Stomach smooth muscle (tissue), 2 donors: ENCODE results near the gene GDAP1L1.
"Not testable (repeated sequence)": the region's sequence is repeated elsewhere in the genome, so short reads cannot be mapped to it uniquely, and the experiment has no call there.

Source experiments
- H3K27ac ChIP-seq: one replicate; pipeline ENCODE4 v1.7.0; 2013; ENCODE audit warnings: mild to moderate bottlenecking, low read length, inconsistent platforms
- H3K27me3 ChIP-seq, 2 donors: one replicate each; pipeline ENCODE4 v1.7.0; 2013; ENCODE audit warnings: low read length in 2 of 2; ENCODE audit not compliant: insufficient read depth in 2 of 2, control insufficient read depth in 1 of 2
- H3K36me3 ChIP-seq, 2 donors: one replicate each; pipeline ENCODE4 v1.7.0; 2013; ENCODE audit warnings: low read length in 2 of 2; ENCODE audit not compliant: control insufficient read depth in 2 of 2, insufficient read depth in 2 of 2
- H3K4me1 ChIP-seq: one replicate; pipeline ENCODE4 v1.7.0; 2013; ENCODE audit warnings: low read length; ENCODE audit not compliant: control insufficient read depth, insufficient read depth
- H3K4me3 ChIP-seq, 2 donors: one replicate each; pipeline ENCODE4 v1.7.0; 2013; ENCODE audit warnings: low read length in 2 of 2
- H3K9ac ChIP-seq, 2 donors: one replicate each; pipeline ENCODE4 v1.7.0; 2013; ENCODE audit warnings: low read length in 2 of 2, mild to moderate bottlenecking in 1 of 2
- H3K9me3 ChIP-seq, 2 donors: one replicate each; pipeline ENCODE4 v1.7.0; 2013; ENCODE audit warnings: low read length in 2 of 2; ENCODE audit not compliant: control insufficient read depth in 2 of 2
- donor health status: healthy.
- donor health status: Pancreatic carcinoma.

GDAP1L1 gene

DNA sequence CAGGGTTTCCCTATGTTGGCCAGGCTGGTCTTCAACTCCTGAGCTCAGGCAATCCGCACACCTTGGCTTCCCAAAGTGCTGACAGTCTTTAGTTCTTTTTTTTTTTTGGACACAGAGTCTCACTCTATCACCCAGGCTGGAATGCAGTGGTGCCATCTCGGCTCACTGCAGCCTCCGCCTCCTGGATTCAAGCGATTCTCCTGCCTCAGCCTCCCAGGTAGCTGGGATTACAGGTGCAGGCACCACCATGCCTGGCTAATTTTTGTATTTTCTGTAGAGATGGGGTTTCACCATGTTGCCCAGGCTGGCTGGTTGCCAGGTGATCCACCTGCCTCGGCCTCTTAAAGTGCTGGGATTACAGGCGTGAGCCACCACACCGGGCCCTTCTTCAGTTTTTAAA is 80.6 kb downstream of the GDAP1L1 start:
- H3K36me3 ChIP-seq, H3K4me1 ChIP-seq, H3K4me3 ChIP-seq, H3K9me3 ChIP-seq, H3K27ac ChIP-seq, H3K9ac ChIP-seq: not testable (repeated sequence)
- peaks cover 10 to 12% of the 10 kb centered on the region in 2 donors for H3K27me3 ChIP-seq

DNA sequence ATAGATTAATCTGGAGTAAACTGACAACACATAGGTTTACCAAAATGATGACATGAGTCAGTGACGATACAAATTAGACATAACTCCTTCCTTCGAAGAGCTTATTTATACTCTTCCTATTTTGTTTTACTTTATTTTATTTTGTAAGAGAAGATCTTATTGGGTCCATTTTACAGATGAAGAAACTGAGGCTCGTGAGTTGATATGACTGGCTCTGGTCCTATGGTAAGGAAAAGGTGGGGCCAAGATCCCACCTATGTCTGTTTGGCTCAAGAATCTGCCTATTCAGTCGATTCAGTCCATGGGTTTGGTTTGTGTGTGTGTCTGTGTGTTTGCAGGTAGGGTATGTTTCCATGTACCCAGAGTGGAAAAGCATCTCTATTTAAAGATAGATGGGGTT is 81.3 kb downstream of the GDAP1L1 start:
- H3K27me3 ChIP-seq, result peaks cover 10 to 12% of the 10 kb centered on the region in 2 donors

More for the DNA sequence above, 81.3 kb downstream of the GDAP1L1 start:
- Histone ChIP-seq H3K9me3 (no peaks in the 10 kb centered on the region), H3K27ac (no peak overlapping the region), H3K36me3 (no peaks in the 10 kb centered on the region), H3K4me3 (no peak overlapping the region), H3K4me1 (no peaks in the 10 kb centered on the region), H3K9ac (no peak overlapping the region)
